HCT116 (cell line): ENCODE results near the gene ABR. TPM values are rescaled to one million over a fixed set of nuclear protein-coding genes. Genes with fewer than 3 reads are reported as not detected.

Source experiments
- ATAC-seq: fragments of 200-7000 bp; cut with Tn5 transposase; 2 replicates; pipeline ENCODE4 v1.9.1; 2020; ENCODE audit warnings: mild to moderate bottlenecking, moderate library complexity
- BruUV-seq: library from RNA; stranded (reverse); fragments of 400-500 nt; replicated peaks from 2 replicates; lab custom pipeline; 2021; lab: Mats Ljungman, UMichigan
- CTCF ChIA-PET: fragments of 300-600 bp; sonication (Branson Sonifier 250); formaldehyde crosslinking; loops from one replicate; lab custom pipeline; 2021; ENCODE audit warnings: antibody characterized with exemption; lab: Charles Lee
- POLR2A ChIA-PET: fragments of 300-600, 350-600 bp; sonication (Branson Sonifier 250); formaldehyde crosslinking; loops from one replicate; lab custom pipeline; 2021; ENCODE audit warnings: antibody characterized with exemption; lab: Charles Lee
- RAD21 ChIA-PET, 2 experiments: fragments of 300-600 bp; sonication (Branson Sonifier 250); formaldehyde crosslinking; loops; one replicate each; lab custom pipeline; 2023; ENCODE audit warnings: low total read pairs in 2 of 2; ENCODE audit not compliant: uncharacterized antibody in 2 of 2, unreplicated experiment in 2 of 2, low non-redundant PET in 1 of 2; lab: Charles Lee
- DNase-seq: peaks from one replicate; pipeline ENCODE4 v3.0.0-alpha.2; 2010; ENCODE audit warnings: low read depth, low spot score
- H2AFZ ChIP-seq: fragments of 200-600 bp; shearing (Covaris generic), sonication (generic); 2 replicates; pipeline ENCODE4 v1.6.1; 2017; ENCODE audit warnings: low read depth, mixed run types, mixed read lengths, antibody characterized with exemption, low read length; ENCODE audit not compliant: poor library complexity, severe bottlenecking
- H3K27ac ChIP-seq: 2 replicates; pipeline ENCODE4 v1.5.1; 2012; ENCODE audit warnings: low read depth, low read length
- H3K27me3 ChIP-seq: fragments of 200-600 bp; sonication (generic); 2 replicates; pipeline ENCODE4 v1.6.1; 2016; ENCODE audit warnings: mixed run types, low read length, mixed read lengths; ENCODE audit not compliant: insufficient read depth
- H3K36me3 ChIP-seq, 2 experiments: fragments of 200-500 bp in 1 of 2; fragments of 200-600 bp in 1 of 2; sonication (Bioruptor generic) in 1 of 2; sonication (generic) in 1 of 2; 2 replicates each; pipeline versions ENCODE4 v1.5.1 to v1.6.1; 2014 to 2016; ENCODE audit warnings: low read length in 2 of 2, inconsistent platforms in 1 of 2, mixed read lengths in 1 of 2, mixed run types in 1 of 2; ENCODE audit not compliant: insufficient read depth in 2 of 2, control insufficient read depth in 1 of 2
- H3K4me1 ChIP-seq, 2 experiments: fragments of 200-600 bp in 1 of 2; sonication (generic) in 1 of 2; 2 replicates each; pipeline versions ENCODE4 v1.5.1 to v1.6.1; 2012 to 2017; ENCODE audit warnings: low read length in 2 of 2, inconsistent platforms in 1 of 2, mild to moderate bottlenecking in 1 of 2, mixed read lengths in 1 of 2, mixed run types in 1 of 2, moderate library complexity in 1 of 2; ENCODE audit not compliant: insufficient read depth in 2 of 2, control insufficient read depth in 1 of 2
- H3K4me2 ChIP-seq: fragments of 200-600 bp; sonication (generic); 2 replicates; pipeline ENCODE4 v1.6.1; 2017; ENCODE audit warnings: mixed run types, low read length, mixed read lengths
- H3K4me3 ChIP-seq, 2 experiments: fragments of 200-600 bp in 1 of 2; sonication (generic) in 1 of 2; replicated peaks in 1 of 2; 2 replicates each; pipeline ENCODE4 v1.5.1; 2011 to 2016; ENCODE audit warnings: low read length in 2 of 2, control low read depth in 1 of 2, low read depth in 1 of 2, mild to moderate bottlenecking in 1 of 2, mixed read lengths in 1 of 2, mixed run types in 1 of 2
- H3K79me2 ChIP-seq: fragments of 200-600 bp; sonication (generic); 2 replicates; pipeline ENCODE4 v1.6.1; 2017; ENCODE audit warnings: mild to moderate bottlenecking, mixed run types, low read length, moderate library complexity, mixed read lengths; ENCODE audit not compliant: insufficient read depth
- H3K9ac ChIP-seq: fragments of 200-600 bp; sonication (generic); 2 replicates; pipeline ENCODE4 v1.6.1; 2016; ENCODE audit warnings: low read length, mixed read lengths
- H3K9me2 ChIP-seq: fragments of 200-600 bp; sonication (generic), shearing (Covaris generic); 2 replicates; pipeline ENCODE4 v1.6.1; 2017; ENCODE audit warnings: mixed run types, mild to moderate bottlenecking, moderate library complexity; ENCODE audit not compliant: insufficient read depth
- H3K9me3 ChIP-seq, 2 experiments: fragments of 200-500 bp in 1 of 2; fragments of 200-600 bp in 1 of 2; sonication (Bioruptor generic) in 1 of 2; sonication (generic) in 1 of 2; 2 replicates each; pipeline ENCODE4 v1.6.1; 2014 to 2017; ENCODE audit warnings: low read length in 2 of 2, mixed read lengths in 2 of 2, inconsistent platforms in 1 of 2, low read depth in 1 of 2, mild to moderate bottlenecking in 1 of 2, mixed run types in 1 of 2, moderate library complexity in 1 of 2; ENCODE audit not compliant: control insufficient read depth in 1 of 2, insufficient read depth in 1 of 2
- H4K20me1 ChIP-seq: fragments of 200-600 bp; sonication (generic), shearing (Covaris generic); 2 replicates; pipeline ENCODE4 v1.6.1; 2017; ENCODE audit warnings: mixed run types, mild to moderate bottlenecking, moderate library complexity; ENCODE audit not compliant: insufficient read depth
- CBX3 ChIP-seq: IDR thresholded peaks from 2 replicates; pipeline ENCODE4 v1.6.1; 2012; ENCODE audit warnings: low read depth
- CTCF ChIP-seq, 3 experiments: fragments of 200-600 bp in 1 of 3; sonication (generic) in 1 of 3; IDR thresholded peaks in 2 of 3; conservative IDR thresholded peaks in 1 of 3; 2 replicates each; pipeline ENCODE4 v1.5.1; 2012 to 2017; ENCODE audit warnings: low read depth in 2 of 3, low read length in 2 of 3, antibody characterized with exemption in 1 of 3, borderline replicate concordance in 1 of 3, control low read depth in 1 of 3, mild to moderate bottlenecking in 1 of 3, mixed read lengths in 1 of 3, mixed run types in 1 of 3, moderate library complexity in 1 of 3; ENCODE audit not compliant: insufficient read depth in 1 of 3
- ELF1 ChIP-seq: IDR thresholded peaks from 2 replicates; pipeline ENCODE4 v1.6.1; 2012; ENCODE audit warnings: low read depth, borderline replicate concordance
- JUND ChIP-seq: IDR thresholded peaks from 2 replicates; pipeline ENCODE4 v1.6.1; 2012
- REST ChIP-seq: IDR thresholded peaks from 2 replicates; pipeline ENCODE4 v1.6.1; 2012; ENCODE audit warnings: low read depth
- SRF ChIP-seq: IDR thresholded peaks from 2 replicates; pipeline ENCODE4 v1.6.1; 2012; ENCODE audit warnings: low read depth
- intact Hi-C: fragments of 100-400 bp; cut with micrococcal nuclease; formaldehyde crosslinking; loops from 2 replicates; pipeline ENCODE4 v1.10.0; 2022
- total RNA-seq: library from RNA; stranded (reverse); gene quantifications from one replicate; pipeline ENCODE4 v1.2.1, GENCODE V29; 2021; ENCODE audit not compliant: unreplicated experiment

The ABR gene
- total RNA-seq, 1 experiment from 2014 or later, result 58.5 TPM

- RAD21 ChIA-PET, result interaction anchor here in 1 of 2 experiments (0.6 to 1.4 kb wide), 2 partner anchors 23 to 67 kb away, joined by 3 to 4 read pairs; no protein-coding TSS in a partner anchor
- POLR2A ChIA-PET, result no interaction called here
Observed at GRCh38 chr17:1124896-1125787, 54.6 kb downstream of the ABR start.

More at GRCh38 chr17:1124896-1125787, 54.6 kb downstream of the ABR start:
- Histone ChIP-seq H2AFZ (no peak overlapping the region), H4K20me1 (no peaks in the 10 kb centered on the region), H3K27ac (no peak overlapping the region), H3K9ac (no peak overlapping the region), H3K36me3 (no peaks in the 10 kb centered on the region), H3K9me3 (no peaks in the 10 kb centered on the region), H3K4me3 (no peak overlapping the region), H3K4me2 (no peak overlapping the region), H3K79me2 (no peaks in the 10 kb centered on the region), H3K4me1 (peaks cover 7 to 13% of the 10 kb centered on the region in 2 experiments; a peak in 3 of 4 replicates), H3K9me2 (no peaks in the 10 kb centered on the region), H3K27me3 (no peaks in the 10 kb centered on the region)
- no TSS peak for BruUV-seq
- TF ChIP-seq SRF (no peak), ELF1 (no peak), REST (no peak), JUND (no peak), CTCF (IDR thresholded peaks at IDR 0.05 in 2 of 3, conservative IDR thresholded peaks at IDR 0.05 in 1 of 3; ENCODE audit: borderline replicate concordance in 1 of 3, insufficient read depth in 1 of 3, low read depth in 2 of 3, low read length in 2 of 3) (no peak), CBX3 (no peak)
- CTCF ChIA-PET, result interaction anchor here (1.0 kb wide), 1 partner anchor 10 kb away, joined by 3 read pairs; no protein-coding TSS in a partner anchor
- ATAC-seq, result no peak
- DNase-seq, result no peak
- intact Hi-C loops, result loop anchor here (5.0 kb wide), 1 partner anchor 207 kb away; no protein-coding TSS in a partner anchor
